Panc1 (cell line): ENCODE measurements around the gene CEP250. TPM values are rescaled to one million over a fixed set of nuclear protein-coding genes. Genes with fewer than 3 reads are reported as not detected.

Source experiments
- ATAC-seq: fragments of 200-7000 bp; cut with Tn5 transposase; 2 replicates; pipeline ENCODE4 v1.9.1; 2020; ENCODE audit warnings: mild to moderate bottlenecking, moderate library complexity
- BruUV-seq: library from RNA; stranded (reverse); fragments of 400-500 nt; replicated peaks from 2 replicates; lab custom pipeline; 2021; lab: Mats Ljungman, UMichigan
- CTCF ChIA-PET: fragments of 300-600 bp; sonication (Branson Sonifier 250); formaldehyde crosslinking; loops from one replicate; lab custom pipeline; 2022; ENCODE audit warnings: antibody characterized with exemption; lab: Charles Lee
- POLR2A ChIA-PET: fragments of 300-600 bp; sonication (Branson Sonifier 250); formaldehyde crosslinking; loops from one replicate; lab custom pipeline; 2022; ENCODE audit warnings: antibody characterized with exemption; lab: Charles Lee
- DNase-seq: peaks from one replicate; pipeline ENCODE4 v3.0.0-alpha.2; 2010; ENCODE audit warnings: low read depth, low spot score
- H3K27ac ChIP-seq: 2 replicates; pipeline ENCODE4 v1.5.1; 2011; ENCODE audit warnings: mild to moderate bottlenecking, low read length, inconsistent platforms
- H3K27me3 ChIP-seq: fragments of 200-500 bp; sonication (Bioruptor generic); 2 replicates; pipeline ENCODE4 v1.6.0; 2014; ENCODE audit warnings: low read length, inconsistent platforms; ENCODE audit not compliant: control insufficient read depth, insufficient read depth
- H3K36me3 ChIP-seq: fragments of 200-500 bp; sonication (Bioruptor generic); 2 replicates; pipeline ENCODE4 v1.5.1; 2014; ENCODE audit warnings: inconsistent platforms, mild to moderate bottlenecking, low read length, moderate library complexity; ENCODE audit not compliant: control insufficient read depth, insufficient read depth
- H3K4me1 ChIP-seq: 2 replicates; pipeline ENCODE4 v1.5.1; 2011; ENCODE audit warnings: inconsistent platforms, mild to moderate bottlenecking, low read length, moderate library complexity; ENCODE audit not compliant: control insufficient read depth, insufficient read depth
- H3K4me3 ChIP-seq, 2 experiments: 2 replicates each; pipeline ENCODE4 v1.5.1; 2011 to 2012; ENCODE audit warnings: low read depth in 2 of 2, low read length in 2 of 2, mild to moderate bottlenecking in 2 of 2, inconsistent platforms in 1 of 2, moderate library complexity in 1 of 2
- H3K9me3 ChIP-seq: fragments of 200-500 bp; sonication (Bioruptor generic); 2 replicates; pipeline ENCODE4 v1.5.1; 2014; ENCODE audit warnings: low read depth, mild to moderate bottlenecking, inconsistent platforms, low read length, moderate library complexity; ENCODE audit not compliant: control insufficient read depth, insufficient read depth
- CTCF ChIP-seq: fragments of 450-650 bp; IDR thresholded peaks from 2 replicates; pipeline ENCODE4 v1.5.1; 2017; ENCODE audit warnings: mild to moderate bottlenecking
- POLR2AphosphoS5 ChIP-seq: IDR thresholded peaks from 2 replicates; pipeline ENCODE4 v1.6.1; 2012; ENCODE audit warnings: mild to moderate bottlenecking, low read depth, low read length, moderate library complexity
- SIN3A ChIP-seq: IDR thresholded peaks from 2 replicates; pipeline ENCODE4 v1.6.1; 2012; ENCODE audit warnings: low read depth, mild to moderate bottlenecking, low read length, moderate library complexity, borderline replicate concordance; ENCODE audit not compliant: insufficient read depth
- TCF7L2 ChIP-seq: IDR thresholded peaks from 2 replicates; pipeline ENCODE4 v1.6.1; 2011; ENCODE audit warnings: mild to moderate bottlenecking, low read depth, low read length, inconsistent platforms
- in situ Hi-C: cut with HindIII; loops from 2 replicates; pipeline ENCODE4 v1.10.0; 2016; ENCODE audit warnings: low sequenced_read_pairs, low pct_unique_long_range_greater_than_20kb
- intact Hi-C: fragments of 100-400 bp; cut with micrococcal nuclease; formaldehyde crosslinking; loops from one replicate; pipeline ENCODE4 v1.10.0; 2022; ENCODE audit not compliant: unreplicated experiment
- microRNA-seq: library from miRNA; unstranded; fragments of <30 nt; microRNA quantifications from one replicate; pipeline ENCODE4 v1.1.0, GENCODE V29; 2020; ENCODE audit not compliant: unreplicated experiment
- total RNA-seq: library from RNA; stranded (reverse); gene quantifications from one replicate; pipeline ENCODE4 v1.2.1, GENCODE V29; 2021; ENCODE audit not compliant: unreplicated experiment
- TF ChIP-seq, protein P1 (sequence below), 2 experiments: IDR thresholded peaks; 2 replicates each; pipeline ENCODE4 v1.6.1; 2011 to 2012; ENCODE audit warnings: low read depth in 2 of 2, control low read depth in 1 of 2, low read length in 1 of 2, mild to moderate bottlenecking in 1 of 2, moderate library complexity in 1 of 2; ENCODE audit not compliant: insufficient read depth in 1 of 2

Gene CEP250
- total RNA-seq, 1 experiment from 2014 or later: 82.5 TPM

DNA sequence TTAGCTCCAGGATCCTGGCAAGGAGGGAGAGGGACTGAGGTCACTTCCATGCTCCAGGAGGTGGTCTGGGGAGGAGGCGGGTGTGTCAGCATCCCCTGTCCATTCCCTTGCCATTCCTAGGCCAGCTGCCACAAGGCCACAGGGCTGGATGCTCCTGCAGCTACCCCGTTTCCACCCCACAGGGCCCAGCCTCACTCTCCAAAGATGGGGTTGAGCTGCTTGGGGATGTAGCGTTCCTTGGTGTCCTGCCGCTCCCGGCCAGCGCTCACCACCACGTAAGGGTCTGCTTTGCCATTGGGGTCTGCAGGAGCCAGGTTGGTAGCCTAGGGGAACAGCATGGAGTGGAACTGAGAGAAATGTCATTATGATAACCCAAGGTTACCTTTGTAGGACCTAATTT, 109.5 kb downstream of the CEP250 start:
- no peaks in the 10 kb centered on the region for H3K27me3 ChIP-seq
- CTCF ChIA-PET: no interaction called here

GRCh38 chr20:35568645-35569044, 113.2 kb downstream of the CEP250 start:
- no peaks in the 10 kb centered on the region for H3K4me1 ChIP-seq
- DNase-seq (no peak), ATAC-seq (peak; percentile 82)
- CTCF ChIA-PET: interaction anchor here (0.6 to 1.1 kb wide), 3 partner anchors 44 to 51 kb away, joined by 5 to 10 read pairs (median 6); partner anchors contain the start of gene SPAG4
- H3K9me3 ChIP-seq: no peaks in the 10 kb centered on the region
- TF ChIP-seq POLR2AphosphoS5: no peak
- TF ChIP-seq CTCF: no peak
- TF ChIP-seq, protein P1, sequence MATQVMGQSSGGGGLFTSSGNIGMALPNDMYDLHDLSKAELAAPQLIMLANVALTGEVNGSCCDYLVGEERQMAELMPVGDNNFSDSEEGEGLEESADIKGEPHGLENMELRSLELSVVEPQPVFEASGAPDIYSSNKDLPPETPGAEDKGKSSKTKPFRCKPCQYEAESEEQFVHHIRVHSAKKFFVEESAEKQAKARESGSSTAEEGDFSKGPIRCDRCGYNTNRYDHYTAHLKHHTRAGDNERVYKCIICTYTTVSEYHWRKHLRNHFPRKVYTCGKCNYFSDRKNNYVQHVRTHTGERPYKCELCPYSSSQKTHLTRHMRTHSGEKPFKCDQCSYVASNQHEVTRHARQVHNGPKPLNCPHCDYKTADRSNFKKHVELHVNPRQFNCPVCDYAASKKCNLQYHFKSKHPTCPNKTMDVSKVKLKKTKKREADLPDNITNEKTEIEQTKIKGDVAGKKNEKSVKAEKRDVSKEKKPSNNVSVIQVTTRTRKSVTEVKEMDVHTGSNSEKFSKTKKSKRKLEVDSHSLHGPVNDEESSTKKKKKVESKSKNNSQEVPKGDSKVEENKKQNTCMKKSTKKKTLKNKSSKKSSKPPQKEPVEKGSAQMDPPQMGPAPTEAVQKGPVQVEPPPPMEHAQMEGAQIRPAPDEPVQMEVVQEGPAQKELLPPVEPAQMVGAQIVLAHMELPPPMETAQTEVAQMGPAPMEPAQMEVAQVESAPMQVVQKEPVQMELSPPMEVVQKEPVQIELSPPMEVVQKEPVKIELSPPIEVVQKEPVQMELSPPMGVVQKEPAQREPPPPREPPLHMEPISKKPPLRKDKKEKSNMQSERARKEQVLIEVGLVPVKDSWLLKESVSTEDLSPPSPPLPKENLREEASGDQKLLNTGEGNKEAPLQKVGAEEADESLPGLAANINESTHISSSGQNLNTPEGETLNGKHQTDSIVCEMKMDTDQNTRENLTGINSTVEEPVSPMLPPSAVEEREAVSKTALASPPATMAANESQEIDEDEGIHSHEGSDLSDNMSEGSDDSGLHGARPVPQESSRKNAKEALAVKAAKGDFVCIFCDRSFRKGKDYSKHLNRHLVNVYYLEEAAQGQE (IDR thresholded peaks at IDR 0.05; ENCODE audit: insufficient read depth in 1 of 2, low read depth in 2 of 2, low read length in 1 of 2): no peak
- TF ChIP-seq SIN3A: no peak
- TF ChIP-seq TCF7L2: no peak
- no peaks in the 10 kb centered on the region for H3K27me3 ChIP-seq
- no peak overlapping the region for H3K27ac ChIP-seq
- intact Hi-C loops: no loop called here
- in situ Hi-C loops: no loop called here
- POLR2A ChIA-PET: no interaction called here
- no peaks in the 10 kb centered on the region for H3K36me3 ChIP-seq
- no peak overlapping the region for H3K4me3 ChIP-seq
- BruUV-seq: no TSS peak

More for the DNA sequence above, 109.5 kb downstream of the CEP250 start:
- Histone ChIP-seq H3K4me1 (no peaks in the 10 kb centered on the region; the same call in none of the 2 replicates), H3K27ac (no peak overlapping the region), H3K4me3 (no peak overlapping the region), H3K36me3 (no peaks in the 10 kb centered on the region), H3K9me3 (no peaks in the 10 kb centered on the region)
- POLR2A ChIA-PET: no interaction called here
- no peak for ATAC-seq
- no peak for DNase-seq
- in situ Hi-C loops (no loop called here), intact Hi-C loops (no loop called here)
- no TSS peak for BruUV-seq
- TF ChIP-seq, protein P1 (IDR thresholded peaks at IDR 0.05; ENCODE audit: insufficient read depth in 1 of 2, low read depth in 2 of 2, low read length in 1 of 2): no peak
- TF ChIP-seq SIN3A (no peak), TCF7L2 (no peak)

Small RNA genes within 50 kb of the gene (microRNA-seq; reads per million reads assigned to microRNA genes)
- not detected for gene MIR1289-1

Other genes with a start within 250 kb of the CEP250 start
- 7.1 TPM for gene MMP24, start 228.9 kb upstream of the CEP250 start, total RNA-seq
- gene MMP24OS, start 177.5 kb upstream of the CEP250 start, total RNA-seq: 83.8 TPM
- 258 TPM for gene EIF6, start 170.8 kb upstream of the CEP250 start, total RNA-seq
- gene FAM83C, start 163.2 kb upstream of the CEP250 start, total RNA-seq: not detected
- gene UQCC1, start 43.6 kb upstream of the CEP250 start, total RNA-seq: 58.6 TPM
- 0.26 TPM for gene GDF5, start 17.4 kb upstream of the CEP250 start, total RNA-seq
- not detected for gene C20orf173, start 74.1 kb downstream of the CEP250 start, total RNA-seq
- gene ERGIC3, start 86.5 kb downstream of the CEP250 start, total RNA-seq: 265 TPM
- 17.6 TPM for gene SPAG4, start 160.2 kb downstream of the CEP250 start, total RNA-seq
- gene CPNE1, start 209.3 kb downstream of the CEP250 start, total RNA-seq: 217 TPM
- 100 TPM for gene RBM12, start 209.3 kb downstream of the CEP250 start, total RNA-seq
- 44.9 TPM for gene NFS1, start 243.8 kb downstream of the CEP250 start, total RNA-seq
- 319 TPM for gene ROMO1, start 243.8 kb downstream of the CEP250 start, total RNA-seq